CD4-positive, alpha-beta T cell treated with Interleukin-21 for 1 hour (primary cell): Measurements from ENCODE around the gene AGTR1.
"Not testable (repeated sequence)": the region's sequence is repeated elsewhere in the genome, so short reads cannot be mapped to it uniquely, and the experiment has no call there.

Experiments
- DNase-seq: peaks from one replicate; pipeline ENCODE4 v3.0.0-alpha.2; 2020

The AGTR1 gene

GRCh38 chr3:148759430-148759829, 61.7 kb downstream of the AGTR1 start:
- no peak for DNase-seq

- DNase-seq: no peak
Measured at GRCh38 chr3:148763156-148763680, 65.5 kb downstream of the AGTR1 start.

GRCh38 chr3:148763986-148764935, 66.6 kb downstream of the AGTR1 start:
- no peak for DNase-seq

GRCh38 chr3:148772361-148772760, 74.7 kb downstream of the AGTR1 start:
- DNase-seq: no peak

GRCh38 chr3:148772835-148773234, 75.1 kb downstream of the AGTR1 start:
- no peak for DNase-seq

- no peak for DNase-seq
Measured at GRCh38 chr3:148773805-148774204, 76.1 kb downstream of the AGTR1 start.

GRCh38 chr3:148778926-148779325, 81.2 kb downstream of the AGTR1 start:
- no peak for DNase-seq

- DNase-seq: not testable (repeated sequence)
Measured at GRCh38 chr3:148785026-148785425, 87.3 kb downstream of the AGTR1 start.

GRCh38 chr3:148786159-148786558, 88.5 kb downstream of the AGTR1 start:
- not testable (repeated sequence) for DNase-seq

GRCh38 chr3:148789146-148789545, 91.4 kb downstream of the AGTR1 start:
- DNase-seq: no peak

GRCh38 chr3:148789906-148790305, 92.2 kb downstream of the AGTR1 start:
- no peak for DNase-seq

- no peak for DNase-seq
Measured at GRCh38 chr3:148790370-148790769, 92.7 kb downstream of the AGTR1 start.

GRCh38 chr3:148790851-148791735, 93.4 kb downstream of the AGTR1 start:
- no peak for DNase-seq

GRCh38 chr3:148791920-148792319, 94.2 kb downstream of the AGTR1 start:
- no peak for DNase-seq

GRCh38 chr3:148792516-148792915, 94.8 kb downstream of the AGTR1 start:
- DNase-seq: no peak
